ENCODE data around the gene CCDC85C. TPM values are rescaled to one million over a fixed set of nuclear protein-coding genes. Genes with fewer than 3 reads are reported as not detected.

Gene CCDC85C
- total and polyA plus RNA-seq, 7 donors: 1.8 to 21.0 (median 7.9) TPM

DNA sequence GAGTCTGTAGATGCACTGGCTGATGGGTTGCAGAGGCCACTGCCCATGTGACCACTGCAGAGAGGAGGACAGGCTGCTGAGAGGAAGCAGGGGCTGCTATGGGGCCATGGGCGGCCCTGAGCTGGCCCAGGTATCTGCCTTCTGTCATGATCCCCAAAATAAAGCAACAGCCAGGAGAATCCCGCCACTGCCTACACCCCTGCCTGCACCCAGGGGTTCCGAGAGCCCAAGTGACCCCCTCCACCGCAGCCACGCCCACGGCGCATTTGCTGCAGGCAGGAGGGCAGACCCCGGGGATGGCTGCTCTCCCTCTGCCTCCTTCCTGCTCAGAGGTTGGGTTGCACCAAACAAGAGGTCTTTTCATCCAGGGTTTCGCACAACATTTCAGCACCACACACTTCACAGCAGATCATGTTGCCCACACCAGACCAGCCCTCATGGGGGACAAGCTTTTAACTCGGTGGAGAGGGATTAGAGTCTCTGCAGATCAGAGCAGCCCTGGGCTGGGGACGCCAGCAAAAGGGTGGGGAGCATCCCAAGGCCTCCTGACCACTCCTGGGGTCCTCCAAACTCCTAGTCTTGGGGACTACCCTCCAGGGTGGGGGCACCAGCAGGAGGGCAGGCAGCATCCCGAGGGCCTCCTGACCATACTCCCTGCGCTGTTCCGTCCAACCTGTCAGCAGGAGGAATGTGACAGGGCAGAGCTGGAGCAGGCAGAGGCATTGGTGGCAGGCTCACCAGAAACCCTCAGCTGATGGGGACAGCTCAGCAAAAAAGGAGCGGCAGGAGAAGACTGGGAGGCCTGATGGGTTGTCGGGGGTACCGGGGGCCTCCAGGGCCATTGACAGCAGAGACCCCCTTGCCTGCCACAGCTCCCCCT lies 14.1 kb downstream of the CCDC85C start:
- H3K4me1 ChIP-seq: peaks cover 22% of the 10 kb centered on the region
- ATAC-seq (no peak), DNase-seq (no peak)

DNA sequence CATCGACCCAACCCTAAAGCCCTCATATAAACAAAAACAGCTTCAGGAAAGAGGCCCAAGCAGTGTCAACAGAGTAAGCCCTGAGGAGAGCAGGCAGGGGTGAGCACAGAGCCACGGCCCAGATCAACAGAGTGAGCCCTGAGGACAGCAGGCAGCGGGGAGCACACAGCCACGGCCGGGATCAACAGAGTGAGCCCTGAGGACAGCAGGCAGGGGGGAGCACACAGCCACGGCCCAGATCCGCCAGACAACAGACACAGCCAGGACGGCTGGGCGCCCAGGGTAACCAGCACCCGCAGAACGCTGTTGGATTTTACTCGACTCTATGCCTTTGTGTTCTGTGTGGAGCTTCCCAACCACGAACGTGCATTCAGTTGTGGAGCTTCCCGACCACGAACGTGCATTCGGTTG lies 15.0 kb downstream of the CCDC85C start:
- no peak for ATAC-seq
- H3K9me3 ChIP-seq: no peaks in the 10 kb centered on the region
- intact Hi-C loops (cut with DNase I): no loop called here
- H3K4me3 ChIP-seq: no peak overlapping the region
- no peaks in the 10 kb centered on the region for H3K27me3 ChIP-seq (ENCODE audit: insufficient read depth in 3 of 3, low read length in 2 of 3)
- TF ChIP-seq, protein P1, sequence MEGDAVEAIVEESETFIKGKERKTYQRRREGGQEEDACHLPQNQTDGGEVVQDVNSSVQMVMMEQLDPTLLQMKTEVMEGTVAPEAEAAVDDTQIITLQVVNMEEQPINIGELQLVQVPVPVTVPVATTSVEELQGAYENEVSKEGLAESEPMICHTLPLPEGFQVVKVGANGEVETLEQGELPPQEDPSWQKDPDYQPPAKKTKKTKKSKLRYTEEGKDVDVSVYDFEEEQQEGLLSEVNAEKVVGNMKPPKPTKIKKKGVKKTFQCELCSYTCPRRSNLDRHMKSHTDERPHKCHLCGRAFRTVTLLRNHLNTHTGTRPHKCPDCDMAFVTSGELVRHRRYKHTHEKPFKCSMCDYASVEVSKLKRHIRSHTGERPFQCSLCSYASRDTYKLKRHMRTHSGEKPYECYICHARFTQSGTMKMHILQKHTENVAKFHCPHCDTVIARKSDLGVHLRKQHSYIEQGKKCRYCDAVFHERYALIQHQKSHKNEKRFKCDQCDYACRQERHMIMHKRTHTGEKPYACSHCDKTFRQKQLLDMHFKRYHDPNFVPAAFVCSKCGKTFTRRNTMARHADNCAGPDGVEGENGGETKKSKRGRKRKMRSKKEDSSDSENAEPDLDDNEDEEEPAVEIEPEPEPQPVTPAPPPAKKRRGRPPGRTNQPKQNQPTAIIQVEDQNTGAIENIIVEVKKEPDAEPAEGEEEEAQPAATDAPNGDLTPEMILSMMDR (IDR thresholded peaks at IDR 0.05): no peak
- H3K4me1 ChIP-seq: peaks cover 15% of the 10 kb centered on the region
- no peak overlapping the region for H3K27ac ChIP-seq
- no peaks in the 10 kb centered on the region for H3K36me3 ChIP-seq (ENCODE audit: insufficient read depth in 1 of 2, low read depth in 1 of 2)
- 79 to 86% (median 84%) methylated on average over 18 of the region's 18 CpGs for WGBS, 3 donors
- DNase-seq: no peak

More for the DNA sequence above, 14.1 kb downstream of the CCDC85C start:
- Histone ChIP-seq H3K27ac (no peak overlapping the region), H3K27me3 (ENCODE audit: insufficient read depth in 3 of 3, low read length in 2 of 3) (no peaks in the 10 kb centered on the region), H3K9me3 (no peaks in the 10 kb centered on the region), H3K36me3 (ENCODE audit: insufficient read depth in 1 of 2, low read depth in 1 of 2) (no peaks in the 10 kb centered on the region), H3K4me3 (no peak overlapping the region)
- 79 to 86% (median 82%) methylated on average over 17 of the region's 17 CpGs for WGBS, 3 donors
- TF ChIP-seq, protein P1 (IDR thresholded peaks at IDR 0.05): no peak
- intact Hi-C loops (cut with DNase I): no loop called here

DNA sequence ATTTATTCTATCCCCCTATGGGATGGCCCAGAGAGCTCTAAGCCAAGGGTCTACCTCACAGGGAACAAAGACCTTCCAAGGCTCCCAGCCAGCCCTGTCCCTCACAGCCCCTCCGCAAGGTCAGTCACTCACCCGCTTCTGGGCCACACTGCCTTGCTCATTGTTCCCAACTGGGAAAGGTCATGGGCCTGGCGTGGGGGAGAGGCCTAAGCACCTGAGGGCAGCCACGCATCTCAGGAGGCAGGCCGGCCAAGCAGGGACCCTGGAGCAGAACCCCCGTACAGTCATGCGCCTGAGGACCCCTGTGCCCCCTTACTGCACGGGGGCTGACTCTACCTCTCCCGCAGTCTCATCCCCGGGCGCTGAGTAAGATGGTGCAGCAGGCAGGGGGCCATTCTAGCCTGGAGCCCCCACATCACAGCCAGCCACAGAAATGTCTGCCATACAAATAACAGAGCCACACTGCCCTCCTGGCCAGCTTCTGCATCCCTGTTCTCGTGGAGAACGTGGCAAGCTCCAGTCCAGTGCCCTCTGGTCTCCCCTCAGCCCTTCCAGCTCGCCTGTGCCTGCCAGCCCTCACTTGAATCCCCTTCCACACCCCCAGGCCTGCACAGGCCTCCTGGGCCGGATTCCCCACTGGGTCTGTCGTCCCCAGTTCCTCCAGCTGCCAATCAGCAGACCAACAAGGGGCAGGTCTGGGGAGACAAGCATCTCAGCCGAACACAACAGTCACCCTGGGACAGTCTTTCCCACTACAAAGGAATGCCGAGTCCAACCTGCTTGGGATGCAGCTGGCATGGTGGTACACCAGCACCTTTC lies 16.3 kb downstream of the CCDC85C start:
- intact Hi-C loops (cut with DNase I): no loop called here
- WGBS, 3 donors: 94 to 97% (median 95%) methylated on average over 18 of the region's 18 CpGs
- H3K27ac ChIP-seq: no peak overlapping the region
- DNase-seq (no peak), ATAC-seq (no peak)
- peaks cover 4% of the 10 kb centered on the region for H3K4me1 ChIP-seq
- no peak overlapping the region for H3K4me3 ChIP-seq
- TF ChIP-seq, protein P1 (IDR thresholded peaks at IDR 0.05): no peak
- H3K9me3 ChIP-seq: no peaks in the 10 kb centered on the region
- no peaks in the 10 kb centered on the region for H3K27me3 ChIP-seq (ENCODE audit: insufficient read depth in 3 of 3, low read length in 2 of 3)
- H3K36me3 ChIP-seq (ENCODE audit: insufficient read depth in 1 of 2, low read depth in 1 of 2): no peaks in the 10 kb centered on the region

DNA sequence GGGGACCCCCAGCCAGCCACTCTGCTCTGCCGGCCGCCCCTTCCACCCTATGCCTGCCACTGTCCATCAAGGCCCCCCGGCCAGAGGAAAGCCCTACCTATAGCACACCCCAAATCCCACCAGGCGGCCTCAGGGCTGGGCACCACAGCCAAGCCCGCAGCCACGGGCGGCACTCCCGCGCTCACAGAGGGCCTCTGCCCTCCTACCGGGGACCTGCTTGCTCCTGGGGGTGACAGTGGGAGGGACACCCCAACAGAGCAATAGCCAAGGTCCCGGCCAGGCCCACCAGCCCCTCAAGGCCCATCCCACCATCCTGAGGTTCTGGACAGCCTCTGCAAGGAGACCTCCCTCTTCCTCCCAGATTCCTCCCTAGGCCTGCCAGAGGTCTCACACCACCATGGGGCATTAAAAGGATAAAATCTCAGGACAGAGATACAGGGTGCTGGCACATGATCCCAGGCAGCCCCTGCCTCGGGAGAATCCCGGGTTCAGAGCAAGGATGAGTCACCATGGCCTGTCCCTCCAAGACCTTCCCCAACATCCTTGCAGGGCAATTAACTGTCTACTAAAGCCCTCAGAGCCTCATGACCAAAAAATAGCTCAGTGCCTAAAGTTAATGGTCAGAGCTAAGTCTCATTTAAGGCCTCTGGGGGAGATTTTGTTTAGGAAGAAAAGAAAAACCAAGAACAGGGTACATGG lies 17.1 kb downstream of the CCDC85C start:
- intact Hi-C loops (cut with DNase I): no loop called here
- TF ChIP-seq, protein P1 (IDR thresholded peaks at IDR 0.05): no peak
- no peak for DNase-seq
- H3K4me3 ChIP-seq: no peak overlapping the region
- peaks cover 3% of the 10 kb centered on the region for H3K4me1 ChIP-seq
- 83 to 88% (median 85%) methylated on average over 6 to 13 of the region's 13 CpGs for whole genome bisulfite sequencing, 3 donors
- H3K9me3 ChIP-seq: no peaks in the 10 kb centered on the region
- H3K27me3 ChIP-seq (ENCODE audit: insufficient read depth in 3 of 3, low read length in 2 of 3): peaks cover 0 to 2% (median 0%) of the 10 kb centered on the region in 3 donors
- H3K36me3 ChIP-seq (ENCODE audit: insufficient read depth in 1 of 2, low read depth in 1 of 2): no peaks in the 10 kb centered on the region
- no peak for ATAC-seq
- H3K27ac ChIP-seq: no peak overlapping the region
